Measurements from ENCODE around the gene PKHD1. TPM values are rescaled to one million over a fixed set of nuclear protein-coding genes. Genes with fewer than 3 reads are reported as not detected.
"Not testable (repeated sequence)": the region's sequence is repeated elsewhere in the genome, so short reads cannot be mapped to it uniquely, and the experiment has no call there.

Gene PKHD1
- total and polyA plus RNA-seq, 12 donors: 0.03 to 0.22 (median 0.09) TPM; not detected in 3

DNA sequence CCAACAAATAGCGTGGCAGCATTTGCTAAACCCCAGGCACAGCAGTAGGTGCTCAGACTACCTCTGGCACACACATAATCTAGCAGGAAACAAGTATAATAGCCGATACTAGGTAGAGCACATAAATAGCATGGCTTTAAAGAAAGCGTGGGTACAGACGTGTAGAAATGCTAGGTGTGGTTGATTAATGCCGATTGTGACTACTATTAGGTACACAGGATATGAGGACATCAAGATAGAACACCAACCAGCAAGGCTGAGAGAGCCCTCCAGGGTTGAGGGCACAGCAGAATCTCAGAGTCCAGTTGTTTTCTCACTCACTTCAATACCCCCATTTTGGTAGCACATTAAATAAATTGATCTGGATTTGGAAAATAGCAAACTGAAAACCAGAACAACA lies 100.5 kb downstream of the PKHD1 start:
- no peak for DNase-seq
- no peaks in the 10 kb centered on the region for H3K9me3 ChIP-seq (replicated peaks in 1 of 3)
- TF ChIP-seq CTCF (IDR thresholded peaks at IDR 0.05): no peak
- no peak for TF ChIP-seq POLR2A (IDR thresholded peaks at IDR 0.05)
- H3K27me3 ChIP-seq: no peaks in the 10 kb centered on the region
- H3K4me3 ChIP-seq: no peak overlapping the region
- no peaks in the 10 kb centered on the region for H3K4me1 ChIP-seq (replicated peaks in 1 of 2)
- intact Hi-C loops (cut with DNase I): no loop called here
- 66 to 78% (median 73%) methylated on average over 5 of the region's 5 CpGs for WGBS, 4 donors
- no peak overlapping the region for H3K27ac ChIP-seq
- H3K36me3 ChIP-seq (replicated peaks in 1 of 2): no peaks in the 10 kb centered on the region

DNA sequence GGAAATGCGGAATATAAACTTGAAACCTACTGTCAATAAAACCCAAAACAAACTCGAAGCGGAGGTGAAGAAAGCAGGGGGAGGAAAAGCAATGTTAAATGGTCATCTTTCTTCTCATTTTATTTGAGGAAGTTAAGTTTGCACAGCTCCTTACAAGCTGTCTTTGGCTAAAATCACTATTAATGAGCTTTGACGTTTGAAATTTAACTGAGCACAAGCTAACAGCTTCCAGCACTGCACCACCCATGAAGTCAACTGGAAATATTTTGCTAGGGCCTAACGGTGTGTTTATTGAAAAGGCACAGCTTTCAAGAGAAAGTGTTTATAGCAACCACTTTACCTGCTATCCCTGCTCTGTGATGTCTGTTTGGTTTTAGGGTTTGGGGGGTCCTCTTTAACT lies 103.8 kb downstream of the PKHD1 start:
- WGBS, 4 donors: 36 to 45% (median 41%) methylated on average over 5 of the region's 5 CpGs
- Histone ChIP-seq H3K27me3 (no peaks in the 10 kb centered on the region), H3K9me3 (replicated peaks in 1 of 3) (no peaks in the 10 kb centered on the region), H3K36me3 (replicated peaks in 1 of 2) (no peaks in the 10 kb centered on the region), H3K4me1 (replicated peaks in 1 of 2) (no peaks in the 10 kb centered on the region), H3K27ac (no peak overlapping the region), H3K4me3 (no peak overlapping the region)
- no peak for TF ChIP-seq POLR2A (IDR thresholded peaks at IDR 0.05)
- TF ChIP-seq CTCF (IDR thresholded peaks at IDR 0.05): no peak
- intact Hi-C loops (cut with DNase I): no loop called here
- DNase-seq: no peak

DNA sequence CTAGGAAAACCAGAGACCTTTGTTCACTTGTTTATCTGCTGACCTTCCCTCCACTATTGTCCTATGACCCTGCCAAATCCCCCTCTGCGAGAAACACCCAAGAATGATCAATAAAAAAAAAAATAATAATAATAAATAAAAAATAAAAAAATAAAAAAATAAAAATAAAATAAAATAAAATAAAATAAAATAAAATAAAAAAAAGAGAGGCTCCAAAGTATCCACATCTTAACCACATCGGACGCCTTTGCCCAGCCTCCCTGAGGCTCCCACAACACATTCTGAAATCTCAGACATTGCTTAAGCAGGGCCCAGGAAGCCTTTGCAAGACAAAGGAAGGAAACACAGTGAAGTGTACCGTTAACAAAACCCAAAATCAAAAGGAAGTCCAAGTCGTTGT lies 104.7 kb downstream of the PKHD1 start:
- WGBS, 4 donors: 71 to 78% (median 73%) methylated on average over 5 of the region's 5 CpGs
- H3K4me1 ChIP-seq (replicated peaks in 1 of 2); H3K36me3 ChIP-seq (replicated peaks in 1 of 2); H3K27ac ChIP-seq; DNase-seq; H3K9me3 ChIP-seq (replicated peaks in 1 of 3); H3K4me3 ChIP-seq; H3K27me3 ChIP-seq; intact Hi-C loops (cut with DNase I): not testable (repeated sequence)

GRCh38 chr6:51976374-51976773 lies 111.0 kb downstream of the PKHD1 start:
- no peak for TF ChIP-seq CTCF (IDR thresholded peaks at IDR 0.05)
- no peak for TF ChIP-seq POLR2A (IDR thresholded peaks at IDR 0.05)
- Histone ChIP-seq H3K36me3 (replicated peaks in 1 of 2) (no peaks in the 10 kb centered on the region), H3K27me3 (no peaks in the 10 kb centered on the region), H3K9me3 (replicated peaks in 1 of 3) (no peaks in the 10 kb centered on the region), H3K4me1 (replicated peaks in 1 of 2) (no peaks in the 10 kb centered on the region), H3K4me3 (no peak overlapping the region), H3K27ac (no peak overlapping the region)
- intact Hi-C loops (cut with DNase I): no loop called here
- no peak for DNase-seq
- 84 to 90% (median 87%) methylated on average over 9 of the region's 9 CpGs for WGBS, 4 donors

DNA sequence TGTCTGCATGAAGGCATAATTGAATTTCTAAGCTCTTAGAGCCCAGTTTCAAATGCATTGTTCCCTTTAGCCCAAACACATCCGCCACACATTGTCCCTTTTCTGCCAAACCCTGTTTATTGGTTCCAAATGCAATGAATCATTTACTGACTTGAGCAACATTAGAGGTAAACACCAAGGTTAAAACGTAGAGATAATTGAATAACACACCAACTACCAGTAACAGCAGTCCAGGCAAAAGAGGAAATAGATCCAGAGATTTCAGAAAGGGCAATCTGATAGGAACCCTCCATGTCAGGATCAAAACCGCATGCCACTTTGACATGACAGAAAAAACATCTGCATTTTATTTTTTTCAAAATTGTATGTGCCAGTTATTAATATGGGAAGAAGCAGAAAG lies 114.8 kb downstream of the PKHD1 start:
- intact Hi-C loops (cut with DNase I): no loop called here
- 43 to 51% (median 48%) methylated on average over 3 of the region's 3 CpGs for WGBS, 4 donors
- no peaks in the 10 kb centered on the region for H3K9me3 ChIP-seq (replicated peaks in 1 of 3)
- no peak for DNase-seq
- no peaks in the 10 kb centered on the region for H3K27me3 ChIP-seq
- TF ChIP-seq POLR2A (IDR thresholded peaks at IDR 0.05) (no peak), CTCF (IDR thresholded peaks at IDR 0.05) (no peak)
- no peak overlapping the region for H3K4me3 ChIP-seq
- H3K27ac ChIP-seq: no peak overlapping the region
- no peaks in the 10 kb centered on the region for H3K4me1 ChIP-seq (replicated peaks in 1 of 2)
- H3K36me3 ChIP-seq (replicated peaks in 1 of 2): no peaks in the 10 kb centered on the region

All from adrenal gland (tissue), 12 donors.